HepG2 (cell line): ENCODE results near the gene TMEFF2. TPM values are rescaled to one million over a fixed set of nuclear protein-coding genes. Genes with fewer than 3 reads are reported as not detected.

Source experiments
- ATAC-seq: fragments of 200-7000 bp; cut with Tn5 transposase; 3 replicates; pipeline ENCODE4 v1.9.1; 2020; ENCODE audit warnings: mild to moderate bottlenecking, moderate library complexity
- BruUV-seq: library from RNA; stranded (reverse); fragments of 400-500 nt; replicated peaks from 2 replicates; lab custom pipeline; 2021; lab: Mats Ljungman, UMichigan
- CTCF ChIA-PET: fragments of 300-600 bp; formaldehyde crosslinking; extraction: SDS; loops from one replicate; lab custom pipeline; 2021; ENCODE audit warnings: low total read pairs, inconsistent platforms, low intra/inter-chr PET ratio; lab: Yijun Ruan, JAX
- POLR2A ChIA-PET: fragments of 350-600 bp; sonication (Branson Sonifier 250); formaldehyde crosslinking; loops from one replicate; lab custom pipeline; 2020; ENCODE audit warnings: antibody characterized with exemption, inconsistent platforms; lab: Yijun Ruan, JAX
- DNase-seq: peaks from one replicate; pipeline ENCODE4 v3.0.0-alpha.2; 2015; ENCODE audit warnings: low spot score
- FAIRE-seq: peaks from 3 replicates; lab custom pipeline; 2011; peaks lifted over from hg19 to GRCh38; lab: Jason Lieb, UNC
- H2AFZ ChIP-seq: one replicate; pipeline ENCODE4 v1.6.1; 2011; ENCODE audit warnings: low read length, inconsistent platforms
- H3K27ac ChIP-seq: fragments of 300-600 bp; 3 replicates; pipeline ENCODE4 v1.8.0; 2011; ENCODE audit warnings: mixed run types, mild to moderate bottlenecking, mixed read lengths, low read length, inconsistent platforms; ENCODE audit not compliant: insufficient read depth; ENCODE audit errors: extremely low read length
- H3K27me3 ChIP-seq, 2 experiments: fragments of 200-600 bp in 1 of 2; 2 replicates in 1 of 2; 3 replicates in 1 of 2; pipeline versions ENCODE4 v1.6.0 to v1.8.0; 2011; ENCODE audit warnings: low read length in 2 of 2, mild to moderate bottlenecking in 2 of 2, moderate library complexity in 2 of 2, inconsistent platforms in 1 of 2; ENCODE audit not compliant: insufficient read depth in 2 of 2, control insufficient read depth in 1 of 2
- H3K36me3 ChIP-seq, 2 experiments: fragments of 200-600 bp in 1 of 2; replicated peaks in 1 of 2; 2 replicates in 1 of 2; 3 replicates in 1 of 2; pipeline versions ENCODE4 v1.5.1 to v1.8.0; 2011; ENCODE audit warnings: low read length in 2 of 2, inconsistent platforms in 1 of 2; ENCODE audit not compliant: insufficient read depth in 2 of 2, control insufficient read depth in 1 of 2
- H3K4me1 ChIP-seq: 2 replicates; pipeline ENCODE4 v1.5.1; 2012; ENCODE audit warnings: low read length, inconsistent platforms; ENCODE audit not compliant: insufficient read depth
- H3K4me2 ChIP-seq: 2 replicates; pipeline ENCODE4 v1.6.0; 2011; ENCODE audit warnings: low read depth, low read length, inconsistent platforms
- H3K4me3 ChIP-seq, 3 experiments: fragments of 200-600 bp in 1 of 3; sonication (generic), shearing (Covaris generic) in 1 of 3; replicated peaks in 1 of 3; 2 replicates each; pipeline ENCODE4 v1.5.1; 2011 to 2016; ENCODE audit warnings: low read length in 3 of 3, inconsistent platforms in 2 of 3, low read depth in 2 of 3, mild to moderate bottlenecking in 2 of 3, control low read depth in 1 of 3, mixed read lengths in 1 of 3; ENCODE audit not compliant: insufficient read depth in 1 of 3
- H3K79me2 ChIP-seq: one replicate; pipeline ENCODE4 v1.6.1; 2011; ENCODE audit warnings: low read length, inconsistent platforms; ENCODE audit not compliant: insufficient read depth
- H3K9ac ChIP-seq: 2 replicates; pipeline ENCODE4 v1.6.0; 2011; ENCODE audit warnings: mild to moderate bottlenecking, low read depth, low read length, inconsistent platforms; ENCODE audit not compliant: insufficient read depth
- H3K9me3 ChIP-seq: 2 replicates; pipeline ENCODE4 v1.5.1; 2012; ENCODE audit warnings: mild to moderate bottlenecking, low read length
- H4K20me1 ChIP-seq: 2 replicates; pipeline ENCODE4 v1.6.0; 2011; ENCODE audit warnings: inconsistent platforms, mild to moderate bottlenecking, low read length, moderate library complexity; ENCODE audit not compliant: insufficient read depth
- ARID5B ChIP-seq: IDR thresholded peaks from 2 replicates; pipeline ENCODE4 v1.4.0; 2020; ENCODE audit warnings: mild to moderate bottlenecking, missing genetic modification reagents
- CCAR2 ChIP-seq: fragments of 200-400 bp; formaldehyde crosslinking; optimal IDR thresholded peaks from 2 replicates; pipeline ENCODE3; 2018; ENCODE audit warnings: low read depth, mild to moderate bottlenecking, low read length, moderate library complexity
- ELF3 ChIP-seq: IDR thresholded peaks from 2 replicates; pipeline ENCODE4 v1.6.1; 2016; ENCODE audit warnings: missing genetic modification reagents, missing compliant biosample characterization
- FOXP4 ChIP-seq: sonication (generic); formaldehyde crosslinking; IDR thresholded peaks from 2 replicates; pipeline ENCODE4 v1.4.0; 2020; ENCODE audit warnings: missing genetic modification reagents
- HOMEZ ChIP-seq: IDR thresholded peaks from 2 replicates; pipeline ENCODE4 v1.6.1; 2016; ENCODE audit warnings: low read depth
- MEIS2 ChIP-seq: sonication (generic); formaldehyde crosslinking; IDR thresholded peaks from 2 replicates; pipeline ENCODE4 v1.9.0; 2021; ENCODE audit warnings: mild to moderate bottlenecking, missing genetic modification reagents
- POGZ ChIP-seq: sonication (generic); formaldehyde crosslinking; IDR thresholded peaks from 2 replicates; pipeline ENCODE4 v1.4.0; 2020; ENCODE audit warnings: mild to moderate bottlenecking, missing genetic modification reagents
- SALL1 ChIP-seq: sonication (generic); formaldehyde crosslinking; IDR thresholded peaks from 2 replicates; pipeline ENCODE4 v1.8.0; 2022; ENCODE audit warnings: mild to moderate bottlenecking, missing genetic modification reagents
- UBTF ChIP-seq: sonication (generic); formaldehyde crosslinking; IDR thresholded peaks from 2 replicates; pipeline ENCODE4 v1.4.0; 2020; ENCODE audit warnings: mild to moderate bottlenecking, missing genetic modification reagents
- ZNF547 ChIP-seq: sonication (generic); formaldehyde crosslinking; IDR thresholded peaks from 2 replicates; pipeline ENCODE4 v1.5.1; 2020; ENCODE audit warnings: mild to moderate bottlenecking, missing genetic modification reagents
- ZNF619 ChIP-seq: sonication (generic); formaldehyde crosslinking; IDR thresholded peaks from 2 replicates; pipeline ENCODE4 v1.4.0; 2020; ENCODE audit warnings: mild to moderate bottlenecking, missing genetic modification reagents
- WGBS: methylation state at CpG from one replicate; pipeline ENCODE4 v1.1.6; 2017; ENCODE audit warnings: low lambda C conversion rate; 5-methylcytosine and 5-hydroxymethylcytosine counted together
- in situ Hi-C: cut with HindIII; loops from 2 replicates; pipeline ENCODE4 v1.10.0; 2017; ENCODE audit warnings: low pct_unique_long_range_greater_than_20kb; ENCODE audit not compliant: extremely low pct_ligation_motif_present
- intact Hi-C: fragments of 100-400 bp; cut with micrococcal nuclease; formaldehyde crosslinking; loops from one replicate; pipeline ENCODE4 v1.10.0; 2022; ENCODE audit not compliant: unreplicated experiment
- polyA plus RNA-seq, 8 experiments: library from polyadenylated mRNA; depleted of rRNA in 3 of 8; stranded (reverse) in 7 of 8; unstranded in 1 of 8; fragments of >200 nt; fragmentation: Illumina TruSeq in 4 of 8; extraction: Trizol in 4 of 8; gene quantifications; 2 replicates each; pipeline versions ENCODE4 v1.2.1 to v1.2.3, GENCODE V29; 2011 to 2016; ENCODE audit warnings: low read depth in 4 of 8, missing spikeins in 1 of 8, mixed read lengths in 1 of 8; ENCODE audit not compliant: insufficient read depth in 1 of 8
- total RNA-seq, 5 experiments: library from RNA; depleted of rRNA; stranded (reverse); fragments of >200 nt; fragmentation: Illumina TruSeq; extraction: Trizol; gene quantifications; 2 replicates each; pipeline ENCODE4 v1.2.3, GENCODE V29; 2016; ENCODE audit warnings: low read depth in 1 of 5

Gene TMEFF2
- total and polyA plus RNA-seq, 2 of the 13 experiments (the other 11 are each of a cell fraction or from before 2014, with no cell fraction given) = not detected

- FAIRE-seq (no peak), DNase-seq (peak; percentile 18), ATAC-seq (peak; percentile 53; the same call in 2 of the 3 replicates)
- ChIA-PET POLR2A (no interaction called here), CTCF (no interaction called here)
- no TSS peak for BruUV-seq
- intact Hi-C loops = no loop called here
- Histone ChIP-seq H3K79me2 (no peaks in the 10 kb centered on the region), H3K4me1 (peaks cover 12% of the 10 kb centered on the region), H3K9me3 (no peaks in the 10 kb centered on the region), H3K4me2 (no peak overlapping the region), H3K36me3 (no peaks in the 10 kb centered on the region), H3K27me3 (no peaks in the 10 kb centered on the region), H3K9ac (no peak overlapping the region), H3K27ac (no peak overlapping the region), H3K4me3 (no peak overlapping the region), H4K20me1 (no peaks in the 10 kb centered on the region), H2AFZ (no peak overlapping the region)
- 28% methylated on average over 5 of the region's 5 CpGs for WGBS
- in situ Hi-C loops = no loop called here
- TF ChIP-seq ARID5B (peak; percentile 29; the same call in 1 of the 2 replicates), FOXP4 (CRISPR knock-in tag) (peak; percentile 17; the same call in 1 of the 2 replicates), ELF3 (0 out of 2 replicates have a peak, but pooled peaks have one; percentile 15), SALL1 (CRISPR knock-in tag) (no peak), CCAR2 (no peak), MEIS2 (CRISPR knock-in tag) (no peak), POGZ (CRISPR knock-in tag) (no peak), ZNF619 (no peak), ZNF547 (CRISPR knock-in tag) (no peak), UBTF (CRISPR knock-in tag) (no peak), HOMEZ (CRISPR knock-in tag) (0 out of 2 replicates have a peak, but pooled peaks have one; percentile 64)
These were observed 190.4 kb downstream of the TMEFF2 start for GRCh38 chr2:192004188-192004963.
